ENCODE results near the gene NFYB. TPM values are rescaled to one million over a fixed set of nuclear protein-coding genes. Genes with fewer than 3 reads are reported as not detected.
"Not testable (repeated sequence)": the region's sequence is repeated elsewhere in the genome, so short reads cannot be mapped to it uniquely, and the experiment has no call there.

Gene NFYB
- total RNA-seq, 2 donors from 2014 or later, result 30.3 to 33.9 TPM

DNA sequence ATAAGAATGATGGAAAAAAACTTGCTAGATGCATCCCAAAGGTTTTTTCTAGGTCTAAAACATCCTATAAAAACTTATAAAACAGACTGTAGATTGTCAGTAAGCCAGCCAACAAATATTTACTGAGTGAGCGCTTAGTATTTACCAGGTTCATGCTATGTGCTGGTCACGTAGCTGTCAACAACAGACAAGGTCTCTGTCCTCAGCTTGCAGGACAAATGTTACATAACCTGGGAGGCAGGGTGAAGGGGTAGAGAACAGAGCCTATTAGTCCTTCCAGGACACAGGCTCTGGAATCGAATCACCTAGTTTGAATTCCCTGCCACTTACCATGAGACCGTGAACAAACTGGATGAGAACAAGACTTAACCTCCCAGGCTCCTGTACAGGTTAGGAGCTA, 6.4 kb downstream of the NFYB start:
- ATAC-seq (no peak), DNase-seq (no peak)
- intact Hi-C loops (cut with DNase I), result no loop called here

- no peak for ATAC-seq
Measured at GRCh38 chr12:104130760-104131159, 7.2 kb downstream of the NFYB start.

GRCh38 chr12:104126548-104126947, 11.5 kb downstream of the NFYB start:
- no peak for DNase-seq
- no peak for ATAC-seq
- intact Hi-C loops (cut with DNase I), result no loop called here

More at GRCh38 chr12:104130760-104131159, 7.2 kb downstream of the NFYB start:
- DNase-seq, result no peak
- intact Hi-C loops (cut with DNase I), result no loop called here

DNA sequence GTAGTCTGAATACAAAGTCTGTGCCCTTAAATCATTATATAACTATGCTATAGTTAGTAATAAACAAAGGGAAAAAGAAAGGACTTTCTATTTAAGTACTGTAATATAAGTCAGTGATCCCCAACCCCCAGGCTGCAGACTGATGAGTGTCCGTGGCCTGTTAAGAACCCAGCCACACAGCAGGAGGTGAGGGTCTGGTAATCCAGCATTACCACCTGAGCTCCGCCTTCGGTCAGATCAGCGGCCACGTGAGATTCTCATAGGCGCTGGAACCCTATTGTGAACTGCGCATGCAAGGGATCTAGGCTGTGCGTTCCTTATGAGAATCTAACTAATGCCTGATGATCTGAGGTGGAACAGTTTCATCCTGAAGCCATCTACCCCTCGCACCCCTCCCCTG, 15.7 kb downstream of the NFYB start:
- intact Hi-C loops (cut with DNase I), result no loop called here
- ATAC-seq (no peak), DNase-seq (no peak)

- no peak for DNase-seq
- ATAC-seq, result peak in 1 of 2 donors; percentile 81
- intact Hi-C loops (cut with DNase I), result no loop called here
Measured at GRCh38 chr12:104121001-104121400, 17.0 kb downstream of the NFYB start.

DNA sequence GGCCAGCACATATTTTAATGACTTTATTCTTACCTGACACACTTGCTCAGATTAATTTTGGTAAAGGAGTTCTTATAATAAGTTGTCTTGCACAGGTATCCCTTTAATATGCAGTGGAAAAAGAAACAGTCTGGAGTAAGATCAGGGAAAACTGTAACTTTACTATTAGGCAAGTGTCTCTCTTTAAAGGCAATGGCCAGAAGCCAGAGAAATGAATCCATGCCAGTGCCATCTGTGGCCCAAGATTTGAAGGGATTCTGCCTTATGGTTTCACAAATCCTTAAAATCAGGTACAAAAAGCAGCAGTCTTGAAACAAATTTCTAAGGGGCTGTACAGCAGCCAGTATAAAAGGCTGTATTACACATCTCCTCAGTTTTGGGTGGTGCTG, 22.4 kb downstream of the NFYB start:
- ATAC-seq (peak in 1 of 2 donors; percentile 38), DNase-seq (no peak)
- intact Hi-C loops (cut with DNase I), result no loop called here

DNA sequence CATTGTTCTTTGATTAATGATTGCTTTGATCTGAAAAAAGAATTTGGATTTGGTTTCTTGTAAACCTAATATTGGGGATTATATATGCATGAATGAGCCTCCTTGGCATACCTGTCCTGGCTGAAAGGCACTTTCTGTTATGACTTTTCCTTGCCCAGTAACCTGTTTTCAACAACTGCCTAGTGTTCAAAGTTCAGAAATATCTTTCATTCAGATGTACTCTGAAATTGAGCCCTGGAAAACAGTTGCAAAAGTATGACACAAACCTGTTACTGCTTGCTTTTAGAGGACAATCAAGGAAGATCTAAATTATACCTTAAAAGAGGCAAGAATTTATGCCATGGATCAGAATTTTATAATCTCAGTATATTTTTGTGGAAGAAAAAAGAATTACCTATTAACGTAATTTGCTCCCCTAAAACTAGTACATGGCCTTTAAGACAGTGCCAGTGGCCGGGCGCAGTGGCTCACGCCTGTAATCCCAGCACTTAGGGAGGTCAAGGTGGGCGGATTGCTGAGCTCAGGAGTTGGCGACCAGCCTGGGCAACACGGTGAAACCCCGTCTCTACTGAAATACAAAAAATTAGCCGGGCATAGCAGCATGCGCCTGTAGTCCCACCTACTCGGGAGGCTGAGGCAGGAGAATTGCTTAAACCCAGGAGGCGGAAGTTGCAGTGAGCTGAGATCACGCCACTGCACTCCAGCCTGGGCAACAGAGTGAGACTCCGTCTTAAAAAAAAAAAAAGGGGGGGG, 23.0 kb downstream of the NFYB start:
- DNase-seq; intact Hi-C loops (cut with DNase I): not testable (repeated sequence)
- peak in 1 of 2 donors; percentile 35 for ATAC-seq

DNA sequence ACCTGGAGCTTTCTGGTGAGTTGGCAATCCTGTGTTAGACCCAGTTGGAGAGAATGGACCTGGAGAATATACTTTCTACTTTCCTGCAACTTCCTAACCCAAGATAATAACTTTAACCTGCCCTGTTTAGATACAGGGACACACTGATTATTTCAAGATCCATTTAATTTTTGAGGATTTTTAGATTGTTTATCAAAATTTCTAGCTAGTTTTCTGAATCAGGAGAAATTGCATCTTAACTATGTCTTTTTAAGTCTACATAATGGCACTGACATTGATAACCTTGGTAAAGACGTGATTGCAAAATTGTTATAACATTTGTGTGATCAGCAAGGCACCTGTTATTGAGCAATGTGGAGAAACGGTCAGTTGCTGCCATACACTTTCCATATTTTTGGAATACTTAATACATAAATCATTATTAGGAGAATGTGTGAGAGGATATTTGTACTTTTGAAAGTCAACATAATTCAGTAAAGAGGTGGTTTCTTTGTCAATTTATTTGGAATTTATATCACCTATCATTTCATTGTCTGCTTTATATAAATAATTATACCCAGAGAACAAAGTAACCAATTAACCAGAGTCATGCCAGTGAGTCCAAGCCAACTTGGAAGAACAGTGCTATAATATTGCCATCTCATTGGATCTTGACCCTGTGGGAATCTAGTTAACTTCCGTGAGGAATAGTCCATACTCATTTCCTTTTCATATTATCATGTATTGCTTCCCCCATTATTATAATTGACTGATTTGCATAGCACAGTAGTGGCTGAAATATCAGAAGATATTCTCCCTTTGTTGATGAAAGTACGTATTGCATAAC, 28.4 kb downstream of the NFYB start:
- intact Hi-C loops (cut with DNase I), result loop anchor here (5.0 to 10.0 kb wide), 5 partner anchors 47 to 485 kb away; partner anchors contain the start of gene HCFC2 (in 1 of the 2)
- ATAC-seq, result no peak
- DNase-seq, result no peak

DNA sequence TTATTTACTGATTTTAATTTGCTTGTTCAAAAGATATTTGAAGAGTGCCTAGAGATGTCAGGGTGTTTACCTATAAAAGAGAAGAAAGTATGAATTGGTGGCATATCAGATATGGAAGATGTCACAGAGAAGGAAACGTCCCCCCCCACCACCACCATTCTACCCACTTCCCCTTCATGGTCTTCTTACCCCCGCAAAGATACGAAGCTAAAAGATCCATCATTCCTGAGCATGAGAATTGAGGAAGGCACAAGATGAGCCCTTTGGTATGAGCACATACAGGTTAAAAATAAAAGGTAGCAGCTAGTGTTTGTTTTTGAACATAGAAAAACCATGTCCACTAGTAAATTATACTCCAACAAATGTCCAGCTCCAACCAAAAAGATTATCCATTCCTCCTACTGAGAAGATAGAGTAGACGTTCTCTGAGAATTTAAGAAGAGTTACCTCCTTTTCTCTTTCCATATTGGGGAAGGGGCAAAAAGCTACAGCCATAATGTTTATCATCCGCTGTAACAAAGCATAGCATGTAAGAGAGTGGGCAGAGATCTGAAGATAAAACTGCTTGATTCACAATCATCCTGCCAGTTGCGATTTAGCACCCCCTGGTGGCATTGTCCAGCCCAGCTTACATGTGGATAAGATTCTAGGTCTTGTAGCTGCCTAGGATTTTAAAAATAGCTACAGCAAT, 29.1 kb downstream of the NFYB start:
- peak; percentile 71 for DNase-seq
- ATAC-seq, result peak; percentile 63 to 82
- intact Hi-C loops (cut with DNase I), result loop anchor here (5.0 to 10.0 kb wide), 5 partner anchors 47 to 484 kb away; partner anchors contain the start of gene HCFC2 (in 1 of the 2)

GRCh38 chr12:104106965-104107364, 31.0 kb downstream of the NFYB start:
- intact Hi-C loops (cut with DNase I), result loop anchor here (5.0 to 10.0 kb wide), 5 partner anchors 45 to 482 kb away; partner anchors contain the start of gene HCFC2 (in 1 of the 2)
- ATAC-seq (no peak), DNase-seq (no peak)

GRCh38 chr12:104105461-104105860, 32.5 kb downstream of the NFYB start:
- intact Hi-C loops (cut with DNase I), result loop anchor here (5.0 to 10.0 kb wide), 5 partner anchors 43 to 481 kb away; partner anchors contain the start of gene HCFC2 (in 1 of the 2)
- DNase-seq (no peak), ATAC-seq (no peak)

- DNase-seq (no peak), ATAC-seq (no peak)
- intact Hi-C loops (cut with DNase I), result no loop called here
Measured at GRCh38 chr12:104097954-104098353, 40.1 kb downstream of the NFYB start.

- DNase-seq (no peak), ATAC-seq (no peak)
- intact Hi-C loops (cut with DNase I), result no loop called here
Measured at GRCh38 chr12:104095289-104095688, 42.7 kb downstream of the NFYB start.

DNA sequence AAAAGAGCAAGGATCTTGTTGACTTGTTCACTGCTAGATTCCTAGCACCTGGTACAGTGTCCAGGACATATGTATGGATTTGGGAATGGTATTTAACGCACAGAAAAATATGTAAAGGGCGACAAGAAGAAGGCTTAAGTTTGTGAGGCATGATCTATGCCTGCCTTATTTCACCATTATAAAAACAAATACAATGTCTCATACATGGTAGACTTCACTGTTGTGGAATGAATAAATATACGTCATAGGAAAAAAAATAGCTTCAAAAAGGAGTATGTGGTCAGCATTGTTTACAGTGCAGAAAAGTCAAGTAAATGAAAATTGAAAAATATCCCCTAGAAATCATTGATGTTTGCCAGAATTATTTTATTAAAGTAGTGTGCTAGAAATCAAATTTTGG, 43.7 kb downstream of the NFYB start:
- intact Hi-C loops (cut with DNase I), result no loop called here
- DNase-seq (no peak), ATAC-seq (no peak)

- no peak for ATAC-seq
- intact Hi-C loops (cut with DNase I), result no loop called here
- DNase-seq, result no peak
Measured at GRCh38 chr12:104091136-104091535, 46.9 kb downstream of the NFYB start.

DNA sequence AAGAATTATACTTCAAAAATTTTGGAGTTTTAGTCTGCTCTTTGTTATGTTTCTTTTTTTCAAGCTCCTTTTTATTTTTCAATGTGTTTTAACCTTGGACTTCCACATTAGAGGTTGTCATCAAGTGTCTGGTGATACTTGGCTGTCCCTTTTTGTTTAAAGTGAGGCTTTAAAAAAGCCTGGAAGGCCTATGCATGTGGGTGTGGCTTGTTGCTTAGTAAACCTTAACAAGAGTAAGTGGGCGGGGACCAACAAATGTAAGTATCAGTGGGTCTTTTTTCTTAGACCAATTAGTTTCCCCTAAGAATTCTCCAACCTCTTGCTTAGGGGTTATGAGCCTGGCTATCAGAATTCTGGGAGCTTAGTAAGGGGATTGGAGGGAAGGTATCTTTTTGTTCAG, 47.3 kb downstream of the NFYB start:
- intact Hi-C loops (cut with DNase I), result no loop called here
- no peak for ATAC-seq
- no peak for DNase-seq

DNA sequence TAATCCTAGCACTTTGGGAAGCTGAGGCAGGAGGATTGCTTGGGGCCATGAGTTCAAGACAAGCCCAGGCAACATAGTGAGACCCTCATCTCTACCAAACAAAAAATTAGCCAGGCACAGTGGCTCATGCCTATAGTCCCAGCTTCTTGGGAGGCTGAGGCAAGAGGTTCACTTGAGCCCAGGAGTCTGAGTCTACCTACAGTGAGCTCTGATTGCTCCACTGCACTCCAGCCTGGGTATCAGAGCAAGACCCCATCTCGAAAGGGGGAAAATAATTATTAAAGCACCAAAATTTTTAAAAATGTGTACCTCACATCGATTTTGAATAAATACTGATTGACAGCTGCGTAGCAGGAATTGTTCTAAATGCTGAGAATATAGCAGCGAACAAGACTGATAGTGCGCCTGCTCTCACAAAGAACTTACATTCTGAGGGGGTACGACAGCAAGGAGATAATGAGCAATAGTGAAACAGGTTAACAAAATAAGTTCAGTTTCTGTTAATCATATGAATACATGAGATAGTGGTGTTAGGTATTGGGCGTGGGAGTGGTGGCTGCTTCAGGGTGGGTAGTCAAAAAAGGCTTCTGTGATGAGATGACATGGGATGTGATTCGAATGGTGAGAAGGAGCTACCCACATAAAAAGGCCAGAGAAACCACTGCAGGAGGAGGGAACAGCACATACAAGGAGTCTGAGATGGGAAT, 54.1 kb downstream of the NFYB start:
- intact Hi-C loops (cut with DNase I), result no loop called here

GRCh38 chr12:104080764-104081163, 57.2 kb downstream of the NFYB start:
- ATAC-seq (no peak), DNase-seq (no peak)
- intact Hi-C loops (cut with DNase I), result no loop called here

More for the DNA sequence above, 54.1 kb downstream of the NFYB start:
- ATAC-seq (no peak), DNase-seq (no peak)

DNA sequence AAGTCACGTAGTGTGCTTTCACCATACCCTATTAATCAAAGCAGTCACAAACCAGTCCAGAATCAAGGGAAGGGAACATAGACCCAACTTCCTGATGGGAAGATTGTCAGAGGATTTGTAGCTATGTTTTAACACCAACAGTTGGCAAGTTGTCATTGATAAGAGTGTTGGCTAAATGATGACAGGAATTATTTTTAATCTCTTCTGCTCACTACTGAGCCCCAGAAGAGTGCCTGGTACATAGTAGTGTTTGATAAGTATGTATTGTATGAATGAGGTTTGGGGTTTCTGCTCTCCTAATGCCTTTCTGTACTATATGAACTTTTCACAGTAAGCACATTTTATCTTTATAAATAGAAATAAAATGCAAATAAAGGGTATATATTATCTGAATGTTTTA, 59.0 kb downstream of the NFYB start:
- DNase-seq (no peak), ATAC-seq (peak; percentile 53 to 69)
- intact Hi-C loops (cut with DNase I), result no loop called here
